ENCODE measurements around the gene CYP26A1.

The CYP26A1 gene

GRCh38 chr10:93064874-93065660 is 8.6 kb upstream of the CYP26A1 start:
- DNase-seq (ENCODE audit: low spot score) = no peak

GRCh38 chr10:93065675-93066543 is 7.8 kb upstream of the CYP26A1 start:
- no peak for DNase-seq (ENCODE audit: low spot score)

- no peak for DNase-seq (ENCODE audit: low spot score)
Measured at GRCh38 chr10:93066544-93066913, 7.2 kb upstream of the CYP26A1 start.

GRCh38 chr10:93067443-93068365 is 6.0 kb upstream of the CYP26A1 start:
- no peak for DNase-seq (ENCODE audit: low spot score)

GRCh38 chr10:93068411-93069244 is 5.1 kb upstream of the CYP26A1 start:
- DNase-seq (ENCODE audit: low spot score) = no peak

- DNase-seq (ENCODE audit: low spot score) = no peak
Measured at GRCh38 chr10:93069245-93069561, 4.5 kb upstream of the CYP26A1 start.

- no peak for DNase-seq (ENCODE audit: low spot score)
Measured at GRCh38 chr10:93070378-93071176, 3.1 kb upstream of the CYP26A1 start.

GRCh38 chr10:93071177-93071472 is 2.6 kb upstream of the CYP26A1 start:
- DNase-seq (ENCODE audit: low spot score) = no peak

GRCh38 chr10:93071674-93072224 is 1.9 kb upstream of the CYP26A1 start:
- no peak for DNase-seq (ENCODE audit: low spot score)

- no peak for DNase-seq (ENCODE audit: low spot score)
Measured at GRCh38 chr10:93072225-93072712, 1.4 kb upstream of the CYP26A1 start.

GRCh38 chr10:93072713-93073538 is 767 bp upstream of the CYP26A1 start:
- DNase-seq (ENCODE audit: low spot score) = no peak

- no peak for DNase-seq (ENCODE audit: low spot score)
Measured at GRCh38 chr10:93074147-93074596, 479 bp downstream of the CYP26A1 start.

GRCh38 chr10:93074597-93075368 is 1.1 kb downstream of the CYP26A1 start:
- DNase-seq (ENCODE audit: low spot score) = no peak

- no peak for DNase-seq (ENCODE audit: low spot score)
Measured at GRCh38 chr10:93075369-93076221, 1.9 kb downstream of the CYP26A1 start.

GRCh38 chr10:93076871-93077270 is 3.2 kb downstream of the CYP26A1 start:
- DNase-seq (ENCODE audit: low spot score) = no peak

GRCh38 chr10:93077860-93078337 is 4.2 kb downstream of the CYP26A1 start:
- DNase-seq (ENCODE audit: low spot score) = no peak

- DNase-seq (ENCODE audit: low spot score) = no peak
Measured at GRCh38 chr10:93079663-93080349, 6.1 kb downstream of the CYP26A1 start.

Measured in RKO (cell line).